Measurements from ENCODE around the gene CHRNE. TPM values are rescaled to one million over a fixed set of nuclear protein-coding genes. Genes with fewer than 3 reads are reported as not detected.

Gene CHRNE
- total and polyA plus RNA-seq, 2 of the 8 experiments (the other 6 are each of a cell fraction or from before 2014, with no cell fraction given) = 0.15 to 0.33 TPM

GRCh38 chr17:4936436-4936835 is 33.5 kb upstream of the CHRNE start:
- FAIRE-seq (no peak), DNase-seq (ENCODE audit: low read depth in 1 of 2, low spot score in 2 of 2) (no peak)
- Histone ChIP-seq H3K36me3 (ENCODE audit: control insufficient read depth in 2 of 4, insufficient read depth in 4 of 4, low read length in 3 of 4) (peaks cover 9 to 13% (median 13%) of the 10 kb centered on the region in 4 experiments; a peak in 7 of 8 replicates), H3K4me2 (ENCODE audit: insufficient read depth in 1 of 2, low read depth in 2 of 2, low read length in 2 of 2) (no peak overlapping the region), H2AK5ac (ENCODE audit: low read depth, low read length) (no peak overlapping the region), H2AFZ (ENCODE audit: low read length) (no peak overlapping the region), H2BK5ac (ENCODE audit: low read depth, low read length) (no peak overlapping the region; the same call in 1 of the 2 replicates), H3K4me1 (replicated peaks in 1 of 4; ENCODE audit: control insufficient read depth in 3 of 4, insufficient read depth in 4 of 4, low read length in 3 of 4) (peaks cover 0 to 11% (median 7%) of the 10 kb centered on the region in 4 experiments; a peak in 6 of 7 replicates), H3K9ac (replicated peaks in 1 of 4; ENCODE audit: extremely low read depth in 1 of 4, low read depth in 3 of 4, low read length in 3 of 4) (no peak overlapping the region), H4K8ac (ENCODE audit: extremely low read depth, insufficient read depth, low read length) (no peak overlapping the region), H3K4me3 (ENCODE audit: extremely low read depth in 1 of 4, insufficient read depth in 2 of 4, low read depth in 3 of 4, low read length in 4 of 4) (no peak overlapping the region), H2BK120ac (replicated peaks; ENCODE audit: low read depth, low read length) (no peak overlapping the region), H3K79me2 (ENCODE audit: control insufficient read depth in 1 of 2, insufficient read depth in 2 of 2, low read length in 2 of 2) (peaks cover 0 to 19% of the 10 kb centered on the region in 2 experiments; a peak in 3 of 4 replicates), H3K27me3 (replicated peaks in 1 of 4; ENCODE audit: control insufficient read depth in 3 of 4, extremely low read depth in 1 of 4, insufficient read depth in 3 of 4, low read length in 3 of 4) (no peaks in the 10 kb centered on the region), H3K14ac (ENCODE audit: insufficient read length) (no peak overlapping the region), H3K56ac (replicated peaks; ENCODE audit: insufficient read length, low read depth, low read length) (no peak overlapping the region), H4K91ac (replicated peaks; ENCODE audit: insufficient read length, low read length) (no peak overlapping the region), H2BK12ac (ENCODE audit: low read depth, low read length) (no peak overlapping the region), H2BK15ac (ENCODE audit: low read length) (no peak overlapping the region), H3K4ac (replicated peaks; ENCODE audit: insufficient read length, low read depth, low read length) (no peak overlapping the region), H4K5ac (ENCODE audit: insufficient read length, low read depth, low read length) (no peak overlapping the region), H3K23ac (ENCODE audit: insufficient read length) (no peak overlapping the region), H3K27ac (ENCODE audit: low read depth, low read length) (no peak overlapping the region), H3K18ac (ENCODE audit: extremely low read depth, low read length) (no peak overlapping the region), H3K23me2 (ENCODE audit: low read depth, low read length) (peaks cover 15% of the 10 kb centered on the region; the same call in 1 of the 2 replicates), H2BK20ac (ENCODE audit: low read length) (no peak overlapping the region), H4K20me1 (replicated peaks in 1 of 2; ENCODE audit: control insufficient read depth in 1 of 2, insufficient read depth in 2 of 2, low read length in 2 of 2) (peaks cover 0 to 1% of the 10 kb centered on the region in 2 experiments), H3K9me3 (ENCODE audit: insufficient read depth in 2 of 2, low read depth in 1 of 2, low read length in 1 of 2) (no peaks in the 10 kb centered on the region), H3K79me1 (ENCODE audit: low read depth, low read length) (peaks cover 9% of the 10 kb centered on the region)
- 92% methylated on average over 3 of the region's 3 CpGs; no CpG with 5 or more reads in 1 of the 2 experiments for WGBS, 2 experiments (ENCODE audit: extremely low coverage in 1 of 2, insufficient coverage in 1 of 2, insufficient read length in 1 of 2, insufficient replicate concordance in 2 of 2, low coverage in 1 of 2, low lambda C conversion rate in 2 of 2, missing lambda C conversion rate in 1 of 2)
- ChIA-PET POLR2A (ENCODE audit: partially characterized antibody) (interaction anchor here (0.7 to 27.4 kb wide), 11 partner anchors 7 to 172 kb away, joined by 3 to 987 read pairs (median 9); partner anchors contain the start of genes C17orf107, CHRNE, ENO3 and GP1BA), CTCF (ENCODE audit: partially characterized antibody) (interaction anchor here (1.1 to 2.2 kb wide), 4 partner anchors 11 to 33 kb away, joined by 3 to 8 read pairs (median 6); partner anchors contain the start of gene CHRNE)
- TF ChIP-seq GABPA (IDR thresholded peaks at IDR 0.05; ENCODE audit: borderline replicate concordance, insufficient read depth, low read length) (no peak), MAFK (IDR thresholded peaks at IDR 0.05; ENCODE audit: low read depth, low read length) (no peak), USF2 (IDR thresholded peaks at IDR 0.05; ENCODE audit: low read length) (no peak), TEAD4 (IDR thresholded peaks at IDR 0.05; ENCODE audit: low read depth, low read length) (no peak), EP300 (IDR thresholded peaks at IDR 0.05; ENCODE audit: borderline replicate concordance in 1 of 2, low read depth in 2 of 2, low read length in 2 of 2) (no peak), SIN3A (conservative IDR thresholded peaks at IDR 0.05 in 1 of 2, IDR thresholded peaks at IDR 0.05 in 1 of 2; ENCODE audit: low read depth in 1 of 2, low read length in 2 of 2) (no peak), MAX (IDR thresholded peaks at IDR 0.05) (no peak), EZH2 (IDR thresholded peaks at IDR 0.05; ENCODE audit: low read depth, low read length, severe bottlenecking) (no peak), EGR1 (IDR thresholded peaks at IDR 0.05; ENCODE audit: borderline replicate concordance, low read depth, low read length) (no peak), TAF1 (IDR thresholded peaks at IDR 0.05; ENCODE audit: low read depth, low read length) (no peak), KDM4A (IDR thresholded peaks at IDR 0.05; ENCODE audit: low read depth, low read length, severe bottlenecking) (no peak), SRF (IDR thresholded peaks at IDR 0.05; ENCODE audit: low read depth, low read length) (no peak)

Measured in H1 (cell line).